H1 (cell line): Measurements from ENCODE around the gene ARHGAP15. TPM values are rescaled to one million over a fixed set of nuclear protein-coding genes. Genes with fewer than 3 reads are reported as not detected.

Experiments used
- CTCF ChIA-PET: fragments of 300-600 bp; sonication (Branson Sonifier 250); formaldehyde crosslinking; loops from one replicate; lab custom pipeline; 2021; ENCODE audit not compliant: partially characterized antibody; lab: Charles Lee
- POLR2A ChIA-PET: fragments of 300-600 bp; sonication (Branson Sonifier 250); formaldehyde crosslinking; loops from one replicate; lab custom pipeline; 2021; ENCODE audit warnings: inconsistent platforms; ENCODE audit not compliant: partially characterized antibody; lab: Charles Lee
- DNase-seq, 2 experiments: peaks; one replicate each; pipeline versions ENCODE4 v3.0.0 to v3.0.0-alpha.2; 2010 to 2022; ENCODE audit warnings: low spot score in 2 of 2, low read depth in 1 of 2, mixed read lengths in 1 of 2
- FAIRE-seq: peaks from 2 replicates; lab custom pipeline; 2011; peaks lifted over from hg19 to GRCh38; lab: Jason Lieb, UNC
- H2AFZ ChIP-seq: 2 replicates; pipeline ENCODE4 v1.8.1; 2012; ENCODE audit warnings: low read length, inconsistent platforms
- H2AK5ac ChIP-seq: 2 replicates; pipeline ENCODE4 v1.6.1; 2013; ENCODE audit warnings: low read depth, low read length
- H2BK120ac ChIP-seq: replicated peaks from 2 replicates; pipeline ENCODE3; 2013; ENCODE audit warnings: low read depth, low read length, inconsistent platforms
- H2BK12ac ChIP-seq: 2 replicates; pipeline ENCODE4 v1.6.1; 2013; ENCODE audit warnings: low read depth, low read length
- H2BK15ac ChIP-seq: 2 replicates; pipeline ENCODE4 v1.6.1; 2013; ENCODE audit warnings: low read length
- H2BK20ac ChIP-seq: 2 replicates; pipeline ENCODE4 v1.6.1; 2013; ENCODE audit warnings: low read length
- H2BK5ac ChIP-seq: 2 replicates; pipeline ENCODE4 v1.6.1; 2013; ENCODE audit warnings: low read depth, low read length
- H3K14ac ChIP-seq: 2 replicates; pipeline ENCODE4 v1.6.1; 2013; ENCODE audit warnings: inconsistent platforms; ENCODE audit not compliant: insufficient read length
- H3K18ac ChIP-seq: 2 replicates; pipeline ENCODE4 v1.6.1; 2013; ENCODE audit warnings: low read length; ENCODE audit errors: extremely low read depth
- H3K23ac ChIP-seq: 2 replicates; pipeline ENCODE4 v1.6.1; 2013; ENCODE audit warnings: inconsistent platforms; ENCODE audit not compliant: insufficient read length
- H3K23me2 ChIP-seq: 2 replicates; pipeline ENCODE4 v1.6.1; 2013; ENCODE audit warnings: low read depth, low read length
- H3K27ac ChIP-seq: 2 replicates; pipeline ENCODE4 v1.6.1; 2011; ENCODE audit warnings: low read depth, low read length, inconsistent platforms
- H3K27me3 ChIP-seq, 4 experiments: replicated peaks in 1 of 4; 1 replicate in 1 of 4; 2 replicates in 3 of 4; pipeline versions ENCODE4 v1.6.1 to v1.8.1; 2011 to 2013; ENCODE audit warnings: low read length in 3 of 4, mild to moderate bottlenecking in 3 of 4, inconsistent platforms in 2 of 4, mixed read lengths in 2 of 4, moderate library complexity in 1 of 4; ENCODE audit not compliant: control insufficient read depth in 3 of 4, insufficient read depth in 3 of 4; ENCODE audit errors: extremely low read depth in 1 of 4
- H3K36me3 ChIP-seq, 4 experiments: 2 replicates each; pipeline versions ENCODE4 v1.6.1 to v1.8.1; 2011 to 2013; ENCODE audit warnings: mild to moderate bottlenecking in 4 of 4, low read length in 3 of 4, moderate library complexity in 2 of 4, control low read depth in 1 of 4, inconsistent platforms in 1 of 4; ENCODE audit not compliant: insufficient read depth in 4 of 4, control insufficient read depth in 2 of 4
- H3K4ac ChIP-seq: replicated peaks from 2 replicates; pipeline ENCODE3; 2013; ENCODE audit warnings: low read length, low read depth, mixed read lengths, inconsistent platforms; ENCODE audit not compliant: insufficient read length
- H3K4me1 ChIP-seq, 4 experiments: replicated peaks in 1 of 4; 1 replicate in 1 of 4; 2 replicates in 3 of 4; pipeline versions ENCODE4 v1.6.1 to v1.8.1; 2011 to 2013; ENCODE audit warnings: low read length in 3 of 4, inconsistent platforms in 2 of 4, mixed read lengths in 1 of 4; ENCODE audit not compliant: insufficient read depth in 4 of 4, control insufficient read depth in 3 of 4
- H3K4me2 ChIP-seq, 2 experiments: 2 replicates each; pipeline versions ENCODE4 v1.6.1 to v1.8.1; 2011 to 2013; ENCODE audit warnings: low read depth in 2 of 2, low read length in 2 of 2, control low read depth in 1 of 2, inconsistent platforms in 1 of 2, mild to moderate bottlenecking in 1 of 2; ENCODE audit not compliant: insufficient read depth in 1 of 2
- H3K4me3 ChIP-seq, 4 experiments: fragments of 200-600, 300-600 bp in 1 of 4; sonication (generic), shearing (Covaris generic), sonication (Bioruptor Twin) in 1 of 4; 2 replicates each; pipeline versions ENCODE4 v1.5.1 to v1.8.1; 2011 to 2016; ENCODE audit warnings: low read length in 4 of 4, low read depth in 3 of 4, control low read depth in 2 of 4, inconsistent platforms in 2 of 4, mild to moderate bottlenecking in 2 of 4, mixed read lengths in 1 of 4, moderate library complexity in 1 of 4; ENCODE audit not compliant: insufficient read depth in 2 of 4; ENCODE audit errors: extremely low read depth in 1 of 4
- H3K56ac ChIP-seq: replicated peaks from 2 replicates; pipeline ENCODE3; 2013; ENCODE audit warnings: low read depth, mild to moderate bottlenecking, mixed read lengths, low read length, inconsistent platforms; ENCODE audit not compliant: insufficient read length
- H3K79me1 ChIP-seq: 2 replicates; pipeline ENCODE4 v1.6.1; 2013; ENCODE audit warnings: low read depth, low read length, control low read depth
- H3K79me2 ChIP-seq, 2 experiments: 2 replicates each; pipeline versions ENCODE4 v1.6.1 to v1.8.1; 2012 to 2013; ENCODE audit warnings: low read length in 2 of 2, mild to moderate bottlenecking in 2 of 2, inconsistent platforms in 1 of 2; ENCODE audit not compliant: insufficient read depth in 2 of 2, control insufficient read depth in 1 of 2
- H3K9ac ChIP-seq, 4 experiments: replicated peaks in 1 of 4; 1 replicate in 1 of 4; 2 replicates in 3 of 4; pipeline versions ENCODE4 v1.6.1 to v1.8.1; 2011 to 2013; ENCODE audit warnings: low read depth in 3 of 4, low read length in 3 of 4, control low read depth in 2 of 4, mild to moderate bottlenecking in 2 of 4, moderate library complexity in 2 of 4, inconsistent platforms in 1 of 4; ENCODE audit errors: extremely low read depth in 1 of 4
- H3K9me3 ChIP-seq, 2 experiments: 2 replicates each; pipeline versions ENCODE4 v1.6.1 to v1.8.1; 2012 to 2013; ENCODE audit warnings: mild to moderate bottlenecking in 2 of 2, moderate library complexity in 2 of 2, control low read depth in 1 of 2, inconsistent platforms in 1 of 2, low read depth in 1 of 2, low read length in 1 of 2, mixed read lengths in 1 of 2; ENCODE audit not compliant: insufficient read depth in 2 of 2
- H4K20me1 ChIP-seq, 2 experiments: replicated peaks in 1 of 2; 2 replicates each; pipeline versions ENCODE3 to v1.8.1; 2011 to 2013; ENCODE audit warnings: inconsistent platforms in 2 of 2, low read length in 2 of 2, mild to moderate bottlenecking in 1 of 2; ENCODE audit not compliant: insufficient read depth in 2 of 2, control insufficient read depth in 1 of 2
- H4K5ac ChIP-seq: 2 replicates; pipeline ENCODE4 v1.6.1; 2013; ENCODE audit warnings: low read length, low read depth, mixed read lengths, inconsistent platforms; ENCODE audit not compliant: insufficient read length
- H4K8ac ChIP-seq: 2 replicates; pipeline ENCODE4 v1.8.0; 2013; ENCODE audit warnings: mild to moderate bottlenecking, moderate library complexity, low read length, inconsistent platforms; ENCODE audit not compliant: insufficient read depth; ENCODE audit errors: extremely low read depth
- H4K91ac ChIP-seq: replicated peaks from 2 replicates; pipeline ENCODE3; 2013; ENCODE audit warnings: low read length, mixed read lengths, inconsistent platforms; ENCODE audit not compliant: insufficient read length
- CREB1 ChIP-seq: IDR thresholded peaks from 2 replicates; pipeline ENCODE4 v1.6.1; 2012; ENCODE audit warnings: inconsistent platforms
- CTBP2 ChIP-seq: IDR thresholded peaks from 2 replicates; pipeline ENCODE4 v1.7.0; 2011; ENCODE audit warnings: borderline replicate concordance, mild to moderate bottlenecking, moderate library complexity, mixed read lengths, low read length; ENCODE audit not compliant: insufficient read depth, insufficient read length
- EZH2 ChIP-seq: fragments of 200-600 bp; sonication (generic); IDR thresholded peaks from 2 replicates; pipeline ENCODE4 v1.7.1; 2012; ENCODE audit warnings: low read depth, mild to moderate bottlenecking, moderate library complexity, low read length, inconsistent platforms; ENCODE audit not compliant: severe bottlenecking
- GABPA ChIP-seq: IDR thresholded peaks from 2 replicates; pipeline ENCODE4 v1.6.1; 2011; ENCODE audit warnings: mild to moderate bottlenecking, low read length, moderate library complexity, borderline replicate concordance; ENCODE audit not compliant: insufficient read depth
- KDM1A ChIP-seq: fragments of 200-600, 300-600 bp; sonication (generic); IDR thresholded peaks from 2 replicates; pipeline ENCODE4 v1.7.1; 2016; ENCODE audit warnings: mild to moderate bottlenecking, low read length, borderline replicate concordance
- NRF1 ChIP-seq: IDR thresholded peaks from 2 replicates; pipeline ENCODE4 v1.6.1; 2011; ENCODE audit warnings: mild to moderate bottlenecking, low read depth, low read length, improper control_type of control experiment
- TAF1 ChIP-seq: IDR thresholded peaks from 2 replicates; pipeline ENCODE4 v1.6.1; 2011; ENCODE audit warnings: mild to moderate bottlenecking, low read depth, low read length
- WGBS, 2 experiments: shearing (Covaris generic) in 1 of 2; methylation state at CpG; one replicate each; pipeline versions ENCODE4 v1.1.6 to v1.1.7; 2013 to 2015; ENCODE audit warnings: low lambda C conversion rate in 2 of 2, mixed read lengths in 2 of 2, inconsistent platforms in 1 of 2, low coverage in 1 of 2, missing lambda C conversion rate in 1 of 2; ENCODE audit not compliant: insufficient replicate concordance in 2 of 2, insufficient coverage in 1 of 2, insufficient read length in 1 of 2; ENCODE audit errors: extremely low coverage in 1 of 2, missing lambda C conversion rate in 1 of 2; 5-methylcytosine and 5-hydroxymethylcytosine counted together
- polyA plus RNA-seq, 7 experiments: library from polyadenylated mRNA; depleted of rRNA in 3 of 7; stranded (reverse) in 5 of 7; unstranded in 2 of 7; fragments of >200 nt in 5 of 7; fragments of 200-250 nt in 2 of 7; gene quantifications; 1 replicate in 5 of 7; 2 replicates in 1 of 7; 4 replicates in 1 of 7; pipeline versions ENCODE4 v1.2.1 to v1.2.3, GENCODE V29; 2011 to 2013; ENCODE audit warnings: missing spikeins in 2 of 7, mixed read lengths in 2 of 7
- total RNA-seq: library from RNA; stranded (reverse); fragmentation: NEBNext Ultra II Directional; extraction: Animal tissue kit (Norgen Biotek cat#: 25700); gene quantifications from 2 replicates; pipeline ENCODE4 v1.2.1, GENCODE V29; 2021

The ARHGAP15 gene
- total and polyA plus RNA-seq, 2 of the 8 experiments (the other 6 are each of a cell fraction or from before 2014, with no cell fraction given): not detected

DNA sequence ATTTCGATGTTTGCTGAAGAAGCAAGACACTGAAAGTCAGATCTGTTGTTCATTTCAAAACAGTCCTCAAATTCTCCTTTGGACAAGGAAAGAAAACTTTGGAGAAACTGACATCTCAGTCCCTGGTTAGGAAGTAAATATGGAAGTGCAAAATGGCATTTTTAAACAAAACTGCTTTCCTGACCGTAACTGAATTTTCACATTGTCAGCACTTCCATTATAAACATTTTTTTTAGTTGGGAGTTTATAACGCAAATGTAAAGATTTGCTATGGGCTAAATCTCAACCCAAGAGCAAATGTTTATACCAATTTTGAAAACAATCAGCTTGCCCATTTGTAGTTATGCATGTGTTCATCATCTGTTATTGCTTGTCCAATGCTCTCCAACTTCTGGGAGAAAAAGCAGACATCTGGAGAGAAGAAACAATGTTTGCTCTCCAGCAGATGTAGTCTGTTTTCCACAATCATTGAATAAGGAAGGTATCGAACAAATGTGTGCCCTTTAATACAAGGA, 520.1 kb downstream of the ARHGAP15 start:
- Histone ChIP-seq H4K8ac (no peak overlapping the region), H3K23me2 (no peaks in the 10 kb centered on the region), H2BK120ac (no peak overlapping the region), H4K20me1 (no peaks in the 10 kb centered on the region), H3K79me1 (no peaks in the 10 kb centered on the region), H3K56ac (no peak overlapping the region), H4K91ac (no peak overlapping the region), H3K36me3 (no peaks in the 10 kb centered on the region), H2AFZ (no peak overlapping the region), H3K23ac (no peak overlapping the region), H2BK12ac (no peak overlapping the region), H2BK15ac (no peak overlapping the region), H2BK5ac (no peak overlapping the region), H3K9ac (no peak overlapping the region), H3K4ac (no peak overlapping the region), H2AK5ac (no peak overlapping the region), H3K4me1 (no peaks in the 10 kb centered on the region), H3K18ac (no peak overlapping the region), H3K9me3 (peaks cover 2 to 3% of the 10 kb centered on the region in 2 experiments; a peak in 2 of 4 replicates), H3K27ac (no peak overlapping the region), H4K5ac (no peak overlapping the region), H3K27me3 (no peaks in the 10 kb centered on the region), H3K79me2 (no peaks in the 10 kb centered on the region)
- POLR2A ChIA-PET: no interaction called here
- FAIRE-seq: no peak
- CTCF ChIA-PET: no interaction called here
- DNase-seq: no peak
- TF ChIP-seq CREB1: no peak
- no peak for TF ChIP-seq GABPA
- no peak for TF ChIP-seq CTBP2
- TF ChIP-seq EZH2: no peak
- TF ChIP-seq KDM1A: no peak
- no peak for TF ChIP-seq NRF1
- no peak for TF ChIP-seq TAF1
- TF ChIP-seq, all 59 proteins: peak for 0
- H3K4me2 ChIP-seq: no peak overlapping the region
- H2BK20ac ChIP-seq: no peak overlapping the region
- 92% methylated on average over 4 of the region's 4 CpGs; no CpG with 5 or more reads in 1 of the 2 experiments for WGBS, 2 experiments
- no peak overlapping the region for H3K4me3 ChIP-seq
- H3K14ac ChIP-seq: no peak overlapping the region
